Colonic mucosa (tissue), 4 donors: Measurements from ENCODE around the gene ZNF611. TPM values are rescaled to one million over a fixed set of nuclear protein-coding genes. Genes with fewer than 3 reads are reported as not detected.

ENCODE experiments used
- DNase-seq: peaks from one replicate; pipeline ENCODE4 v3.0.0-alpha.2; 2020
- H3K27ac ChIP-seq: fragments of 200-600 bp; one replicate; pipeline ENCODE4 v1.8.0; 2021
- H3K27me3 ChIP-seq: fragments of 200-600 bp; one replicate; pipeline ENCODE4 v1.8.0; 2021
- H3K36me3 ChIP-seq: fragments of 200-600 bp; one replicate; pipeline ENCODE4 v1.8.0; 2021
- H3K4me1 ChIP-seq: fragments of 200-600 bp; one replicate; pipeline ENCODE4 v1.8.0; 2021; ENCODE audit warnings: mild to moderate bottlenecking
- H3K4me3 ChIP-seq: fragments of 200-600 bp; one replicate; pipeline ENCODE4 v1.8.0; 2021
- H3K9ac ChIP-seq, 2 donors: one replicate each; pipeline ENCODE4 v1.7.0; 2013; ENCODE audit warnings: control low read depth in 2 of 2, low read depth in 2 of 2, low read length in 2 of 2
- H3K9me3 ChIP-seq: fragments of 200-600 bp; one replicate; pipeline ENCODE4 v1.8.0; 2021
- CTCF ChIP-seq: fragments of 200-600 bp; IDR thresholded peaks from one replicate; pipeline ENCODE4 v1.8.0; 2022; ENCODE audit warnings: antibody characterized with exemption, mild to moderate bottlenecking
- intact Hi-C: fragments of 100-400 bp; cut with DNase I; formaldehyde crosslinking; loops from one replicate; pipeline ENCODE4 v1.14.1; 2022
- total RNA-seq, 2 donors: library from RNA; stranded (reverse); fragmentation: NEBNext Ultra II Directional in 1 of 2; extraction: Animal tissue kit (Norgen Biotek cat#: 25700) in 1 of 2; gene quantifications; one replicate each; pipeline ENCODE4 v1.2.1, GENCODE V29; 2021
- donor health status: healthy.
- donor health status: DM: no; HTN: no; CAD: no.
- donor health status: DM: no; HTN: no; CAD: no.

ZNF611 gene
- total RNA-seq, 2 donors from 2014 or later = 9.8 to 17.7 TPM

GRCh38 chr19:52664461-52664860, 70.4 kb downstream of the ZNF611 start:
- no peaks in the 10 kb centered on the region for H3K36me3 ChIP-seq
- H3K9ac ChIP-seq = no peak overlapping the region
- no peak for DNase-seq
- H3K4me1 ChIP-seq = no peaks in the 10 kb centered on the region
- intact Hi-C loops = no loop called here
- H3K9me3 ChIP-seq = no peaks in the 10 kb centered on the region
- TF ChIP-seq CTCF = no peak
- no peaks in the 10 kb centered on the region for H3K27me3 ChIP-seq
- H3K27ac ChIP-seq = no peak overlapping the region
- no peak overlapping the region for H3K4me3 ChIP-seq

- no peak for TF ChIP-seq CTCF
- intact Hi-C loops = no loop called here
Measured at GRCh38 chr19:52662631-52663030, 72.2 kb downstream of the ZNF611 start.

GRCh38 chr19:52660981-52661380, 73.9 kb downstream of the ZNF611 start:
- Histone ChIP-seq H3K36me3 (no peaks in the 10 kb centered on the region), H3K9me3 (no peaks in the 10 kb centered on the region), H3K4me1 (no peaks in the 10 kb centered on the region), H3K27ac (no peak overlapping the region), H3K4me3 (no peak overlapping the region), H3K9ac (no peak overlapping the region), H3K27me3 (no peaks in the 10 kb centered on the region)
- intact Hi-C loops = no loop called here
- no peak for DNase-seq
- TF ChIP-seq CTCF = no peak

More at GRCh38 chr19:52662631-52663030, 72.2 kb downstream of the ZNF611 start:
- Histone ChIP-seq H3K36me3 (no peaks in the 10 kb centered on the region), H3K27me3 (no peaks in the 10 kb centered on the region), H3K4me3 (no peak overlapping the region), H3K9me3 (no peaks in the 10 kb centered on the region), H3K9ac (no peak overlapping the region), H3K4me1 (no peaks in the 10 kb centered on the region), H3K27ac (no peak overlapping the region)
- DNase-seq = no peak

GRCh38 chr19:52659013-52659412, 75.8 kb downstream of the ZNF611 start:
- Histone ChIP-seq H3K9ac (no peak overlapping the region), H3K27ac (no peak overlapping the region), H3K36me3 (no peaks in the 10 kb centered on the region), H3K4me1 (no peaks in the 10 kb centered on the region), H3K9me3 (no peaks in the 10 kb centered on the region), H3K27me3 (no peaks in the 10 kb centered on the region), H3K4me3 (no peak overlapping the region)
- TF ChIP-seq CTCF = no peak
- intact Hi-C loops = no loop called here
- DNase-seq = no peak

- Histone ChIP-seq H3K36me3 (no peaks in the 10 kb centered on the region), H3K27me3 (no peaks in the 10 kb centered on the region), H3K9me3 (no peaks in the 10 kb centered on the region), H3K9ac (no peak overlapping the region), H3K4me3 (no peak overlapping the region), H3K4me1 (no peaks in the 10 kb centered on the region), H3K27ac (no peak overlapping the region)
- intact Hi-C loops = no loop called here
- TF ChIP-seq CTCF = no peak
- no peak for DNase-seq
Measured at GRCh38 chr19:52658595-52658994, 76.2 kb downstream of the ZNF611 start.

- Histone ChIP-seq H3K9me3 (no peaks in the 10 kb centered on the region), H3K27ac (no peak overlapping the region), H3K9ac (no peak overlapping the region), H3K4me1 (no peaks in the 10 kb centered on the region), H3K36me3 (no peaks in the 10 kb centered on the region), H3K27me3 (no peaks in the 10 kb centered on the region), H3K4me3 (no peak overlapping the region)
- intact Hi-C loops = no loop called here
- TF ChIP-seq CTCF = no peak
- DNase-seq = no peak
Measured at GRCh38 chr19:52653161-52653560, 81.7 kb downstream of the ZNF611 start.
